ENCODE data around the gene HEBP1.

GRCh38 chr12:12936983-12937491 lies 63.0 kb downstream of the HEBP1 start:
- no peak for TF ChIP-seq TOX (CRISPR knock-in tag; IDR thresholded peaks at IDR 0.05; ENCODE audit: borderline replicate concordance)
- TF ChIP-seq OSR1 (CRISPR knock-in tag; IDR thresholded peaks at IDR 0.05), result no peak
